HL-60 (cell line): Measurements from ENCODE around the gene ATXN2.

ENCODE experiments used
- DNase-seq, 2 experiments: peaks; one replicate each; pipeline ENCODE4 v3.0.0-alpha.2; 2010 to 2020; ENCODE audit warnings: low read depth in 1 of 2, low spot score in 1 of 2
- H3K27ac ChIP-seq: fragments of 250-450 bp; sonication (Bioruptor Pico); replicated peaks from 2 replicates; pipeline ENCODE4 v1.5.1; 2020; ENCODE audit warnings: mild to moderate bottlenecking, moderate library complexity
- H3K27me3 ChIP-seq: fragments of 250-450 bp; sonication (Bioruptor Pico); 2 replicates; pipeline ENCODE4 v1.5.1; 2021; ENCODE audit warnings: mild to moderate bottlenecking, moderate library complexity; ENCODE audit not compliant: insufficient read depth, poor library complexity, severe bottlenecking
- H3K4me3 ChIP-seq: replicated peaks from 2 replicates; pipeline ENCODE4 v1.5.1; 2011; ENCODE audit warnings: mild to moderate bottlenecking, control low read depth, low read length; ENCODE audit not compliant: insufficient read depth
- GABPA ChIP-seq: IDR thresholded peaks from 2 replicates; pipeline ENCODE4 v1.6.1; 2012; ENCODE audit warnings: low read depth
- POLR2AphosphoS5 ChIP-seq: IDR thresholded peaks from 2 replicates; pipeline ENCODE4 v1.6.1; 2012; ENCODE audit warnings: low read depth
- REST ChIP-seq: IDR thresholded peaks from 2 replicates; pipeline ENCODE4 v1.6.1; 2012; ENCODE audit warnings: low read depth; ENCODE audit not compliant: insufficient replicate concordance
- SPI1 ChIP-seq: IDR thresholded peaks from 2 replicates; pipeline ENCODE4 v1.6.1; 2012; ENCODE audit warnings: low read depth, mild to moderate bottlenecking, borderline replicate concordance
- TF ChIP-seq, protein P1 (sequence below): IDR thresholded peaks from one replicate; pipeline ENCODE4 v1.5.1; 2011; ENCODE audit warnings: low read length, control low read depth, inconsistent platforms; ENCODE audit not compliant: insufficient read depth

ATXN2 gene

GRCh38 chr12:111419784-111420183 is 179.3 kb downstream of the ATXN2 start:
- H3K27ac ChIP-seq = no peak overlapping the region
- no peak overlapping the region for H3K4me3 ChIP-seq
- H3K27me3 ChIP-seq = no peaks in the 10 kb centered on the region
- DNase-seq = no peak
- TF ChIP-seq, protein P1, sequence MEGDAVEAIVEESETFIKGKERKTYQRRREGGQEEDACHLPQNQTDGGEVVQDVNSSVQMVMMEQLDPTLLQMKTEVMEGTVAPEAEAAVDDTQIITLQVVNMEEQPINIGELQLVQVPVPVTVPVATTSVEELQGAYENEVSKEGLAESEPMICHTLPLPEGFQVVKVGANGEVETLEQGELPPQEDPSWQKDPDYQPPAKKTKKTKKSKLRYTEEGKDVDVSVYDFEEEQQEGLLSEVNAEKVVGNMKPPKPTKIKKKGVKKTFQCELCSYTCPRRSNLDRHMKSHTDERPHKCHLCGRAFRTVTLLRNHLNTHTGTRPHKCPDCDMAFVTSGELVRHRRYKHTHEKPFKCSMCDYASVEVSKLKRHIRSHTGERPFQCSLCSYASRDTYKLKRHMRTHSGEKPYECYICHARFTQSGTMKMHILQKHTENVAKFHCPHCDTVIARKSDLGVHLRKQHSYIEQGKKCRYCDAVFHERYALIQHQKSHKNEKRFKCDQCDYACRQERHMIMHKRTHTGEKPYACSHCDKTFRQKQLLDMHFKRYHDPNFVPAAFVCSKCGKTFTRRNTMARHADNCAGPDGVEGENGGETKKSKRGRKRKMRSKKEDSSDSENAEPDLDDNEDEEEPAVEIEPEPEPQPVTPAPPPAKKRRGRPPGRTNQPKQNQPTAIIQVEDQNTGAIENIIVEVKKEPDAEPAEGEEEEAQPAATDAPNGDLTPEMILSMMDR = no peak
- no peak for TF ChIP-seq SPI1
- no peak for TF ChIP-seq POLR2AphosphoS5
- TF ChIP-seq REST = no peak
- no peak for TF ChIP-seq GABPA

DNA sequence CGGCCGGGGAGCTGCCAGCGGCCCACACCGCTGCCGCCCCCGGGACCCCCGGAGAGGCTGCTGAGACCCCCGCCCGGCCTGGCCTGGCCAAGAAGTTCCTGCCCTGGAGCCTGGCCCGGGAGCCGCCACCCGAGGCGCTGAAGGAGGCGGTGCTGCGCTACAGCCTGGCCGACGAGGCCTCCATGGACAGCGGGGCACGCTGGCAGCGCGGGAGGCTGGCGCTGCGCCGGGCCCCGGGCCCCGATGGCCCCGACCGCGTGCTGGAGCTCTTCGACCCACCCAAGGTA is 180.6 kb downstream of the ATXN2 start:
- DNase-seq = no peak
- Histone ChIP-seq H3K4me3 (no peak overlapping the region), H3K27ac (no peak overlapping the region), H3K27me3 (no peaks in the 10 kb centered on the region)
- no peak for TF ChIP-seq POLR2AphosphoS5
- no peak for TF ChIP-seq REST
- no peak for TF ChIP-seq GABPA
- no peak for TF ChIP-seq SPI1
- TF ChIP-seq, protein P1 = no peak

GRCh38 chr12:111417784-111418593 is 181.1 kb downstream of the ATXN2 start:
- Histone ChIP-seq H3K27ac (no peak overlapping the region), H3K27me3 (no peaks in the 10 kb centered on the region), H3K4me3 (no peak overlapping the region)
- no peak for DNase-seq
- no peak for TF ChIP-seq GABPA
- TF ChIP-seq, protein P1 = no peak
- TF ChIP-seq POLR2AphosphoS5 = no peak
- no peak for TF ChIP-seq SPI1
- TF ChIP-seq REST = no peak
